Dedifferentiated amniotic fluid mesenchymal stem cell (primary cell): ENCODE results near the gene APOBEC4.
"Not testable (repeated sequence)": the region's sequence is repeated elsewhere in the genome, so short reads cannot be mapped to it uniquely, and the experiment has no call there.

Experiments
- DNase-seq: peaks from one replicate; pipeline ENCODE4 v3.0.0-alpha.2; 2016; ENCODE audit errors: extremely low spot score

The APOBEC4 gene

GRCh38 chr1:183633676-183634343, 19.3 kb downstream of the APOBEC4 start:
- peak; percentile 79 for DNase-seq

GRCh38 chr1:183632964-183633363, 20.2 kb downstream of the APOBEC4 start:
- no peak for DNase-seq

- DNase-seq, result peak; percentile 70
Measured at GRCh38 chr1:183632114-183632513, 21.0 kb downstream of the APOBEC4 start.

DNA sequence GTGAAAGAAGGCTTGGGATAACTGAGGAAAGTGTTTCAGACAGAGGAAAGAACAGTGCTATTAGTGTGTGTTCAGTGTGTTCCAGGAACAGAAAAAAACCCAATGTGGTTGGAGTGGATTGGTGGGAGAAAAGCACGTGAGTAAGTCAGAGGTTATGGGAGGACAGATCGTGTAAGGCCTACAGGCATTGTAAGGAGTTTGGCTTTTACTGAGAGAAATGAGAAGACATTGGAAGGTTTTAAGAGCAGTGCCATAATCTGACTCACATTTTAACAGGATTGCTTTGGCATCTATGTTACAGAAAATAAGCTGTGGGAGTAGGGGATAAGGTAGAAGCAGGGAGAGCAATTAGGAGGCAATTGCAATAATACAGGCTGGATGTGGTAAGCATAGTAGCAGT, 22.4 kb downstream of the APOBEC4 start:
- peak; percentile 22 for DNase-seq

DNA sequence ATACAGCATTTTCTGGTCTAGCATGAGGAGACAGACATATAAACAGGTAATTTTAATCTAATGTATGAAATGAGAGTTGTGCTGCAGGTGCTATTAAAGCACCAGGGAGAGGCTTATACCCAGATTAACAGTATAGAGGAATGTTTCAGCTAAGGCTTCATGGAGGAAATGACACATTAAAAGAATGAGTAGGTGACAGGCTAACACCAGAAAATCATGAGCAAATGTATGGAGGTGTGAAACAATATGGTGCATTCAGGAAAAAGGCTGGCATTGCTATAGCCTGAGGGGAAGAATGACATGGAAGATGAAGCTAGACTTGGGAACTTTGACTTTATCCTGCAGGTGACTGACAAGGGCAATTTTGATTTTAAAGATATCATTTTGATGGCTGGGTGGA, 24.6 kb downstream of the APOBEC4 start:
- DNase-seq, result no peak

DNA sequence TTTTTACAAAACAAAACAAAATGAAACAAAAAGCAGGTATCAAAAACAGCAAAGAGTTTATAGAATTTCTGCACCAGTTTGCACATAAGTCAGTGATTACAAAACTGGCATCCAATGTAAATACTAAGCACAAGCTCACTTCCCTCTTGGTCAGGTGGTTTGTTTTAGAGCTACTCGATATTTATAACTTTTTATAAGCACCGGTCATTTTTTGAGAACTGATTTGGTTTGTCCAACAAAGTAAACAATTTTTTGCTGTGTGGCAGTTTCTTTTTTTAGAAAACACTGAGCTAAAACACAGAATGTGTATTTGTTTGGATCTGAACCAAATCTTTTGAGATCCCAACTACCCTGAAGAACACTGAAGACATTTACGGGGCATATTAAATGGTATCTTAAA, 26.9 kb downstream of the APOBEC4 start:
- DNase-seq, result not testable (repeated sequence)

DNA sequence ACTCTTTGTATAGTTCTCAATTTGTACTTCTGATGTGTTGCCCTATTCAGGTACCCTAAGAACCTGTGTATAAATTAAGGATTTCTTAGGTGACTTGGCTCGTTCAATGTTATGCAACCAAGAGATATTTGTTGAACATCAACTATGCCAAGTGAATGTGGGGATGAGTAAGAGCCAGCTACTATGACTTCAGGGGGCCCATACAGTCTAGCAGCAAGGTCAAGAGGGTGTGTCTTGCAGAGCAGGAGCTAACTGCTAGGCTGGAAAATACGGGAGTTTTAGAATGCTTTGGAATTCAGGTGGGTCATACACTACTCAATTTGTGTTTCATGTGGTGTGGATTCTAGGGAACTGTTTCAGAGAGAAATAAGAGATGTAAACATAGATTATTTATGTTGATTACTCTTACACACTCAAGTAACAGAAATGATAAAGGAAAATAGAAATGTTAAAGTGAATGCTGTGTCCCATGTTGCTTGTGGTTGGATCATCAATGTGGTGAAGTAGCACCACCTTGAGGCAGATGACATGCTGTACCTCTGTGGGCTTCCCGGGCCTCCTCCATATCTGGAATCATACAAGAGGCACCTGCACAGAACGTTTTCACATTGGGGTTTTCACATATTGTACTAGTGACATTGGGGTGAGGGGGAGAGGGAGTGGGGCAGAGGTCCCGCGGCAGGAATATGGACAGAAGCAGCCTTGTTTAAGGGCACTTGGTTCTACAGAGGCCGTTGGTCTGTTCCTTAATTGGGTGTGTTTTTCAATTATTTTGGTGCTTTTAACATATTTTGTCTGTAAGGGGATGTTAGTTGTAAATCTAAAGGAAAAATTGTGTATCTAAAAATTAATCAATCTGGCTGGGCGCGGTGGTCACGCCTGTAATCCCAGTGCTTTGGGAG, 30.0 kb downstream of the APOBEC4 start:
- peak; percentile 57 for DNase-seq

GRCh38 chr1:183622013-183622412, 31.1 kb downstream of the APOBEC4 start:
- DNase-seq, result no peak

GRCh38 chr1:183620311-183620710, 32.8 kb downstream of the APOBEC4 start:
- no peak for DNase-seq

DNA sequence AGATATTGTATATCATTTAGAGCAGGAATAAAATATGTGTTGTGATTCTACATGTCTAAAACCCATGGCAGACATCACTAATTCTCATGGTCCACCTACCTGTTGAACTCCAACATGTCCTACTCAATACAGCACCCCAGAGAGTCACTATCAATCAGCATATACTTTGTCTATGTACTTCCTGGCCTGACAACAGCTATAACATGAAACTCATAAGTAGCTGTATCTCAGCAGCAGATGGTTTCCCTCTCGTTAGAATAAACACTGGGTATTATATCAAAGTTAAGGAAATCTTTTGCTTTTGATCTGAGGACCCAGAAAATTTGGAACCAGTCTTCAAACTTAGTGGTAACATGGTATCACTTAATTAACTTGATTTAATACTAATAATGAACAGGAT, 33.3 kb downstream of the APOBEC4 start:
- DNase-seq, result no peak

DNA sequence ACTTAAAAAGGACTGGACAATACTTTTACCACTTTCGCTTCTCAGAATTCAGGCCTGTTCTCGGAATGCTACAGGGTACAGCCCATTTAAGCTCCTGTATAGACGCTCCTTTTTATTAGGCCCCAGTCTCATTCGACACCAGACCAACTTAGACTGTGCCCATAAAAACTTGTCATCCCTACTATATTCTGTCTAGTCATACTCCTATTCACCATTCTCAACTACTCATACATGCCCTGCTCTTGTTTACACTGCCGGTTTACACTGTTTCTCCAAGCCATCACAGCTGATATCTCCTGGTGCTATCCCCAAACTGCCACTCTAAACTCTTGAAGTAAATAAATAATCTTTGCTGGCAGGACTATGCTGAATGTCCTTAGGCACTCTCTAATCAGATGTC, 34.9 kb downstream of the APOBEC4 start:
- DNase-seq, result not testable (repeated sequence)

DNA sequence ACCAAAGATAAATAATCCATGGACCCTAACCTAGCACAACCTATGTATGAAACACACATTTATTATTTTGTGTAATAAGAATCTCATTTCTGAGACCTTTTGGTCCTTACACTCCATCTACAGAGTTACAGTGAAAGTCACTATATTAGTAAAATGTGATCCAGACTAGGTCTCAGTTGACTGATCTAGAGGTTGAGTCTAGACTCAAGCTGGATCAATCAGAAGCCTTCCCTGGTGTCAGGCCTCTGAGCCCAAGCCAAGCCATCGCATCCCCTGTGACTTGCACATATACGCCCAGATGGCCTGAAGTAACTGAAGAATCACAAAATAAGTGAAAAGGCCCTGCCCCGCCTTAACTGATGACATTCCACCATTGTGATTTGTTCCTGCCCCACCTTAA, 40.1 kb downstream of the APOBEC4 start:
- not testable (repeated sequence) for DNase-seq

DNA sequence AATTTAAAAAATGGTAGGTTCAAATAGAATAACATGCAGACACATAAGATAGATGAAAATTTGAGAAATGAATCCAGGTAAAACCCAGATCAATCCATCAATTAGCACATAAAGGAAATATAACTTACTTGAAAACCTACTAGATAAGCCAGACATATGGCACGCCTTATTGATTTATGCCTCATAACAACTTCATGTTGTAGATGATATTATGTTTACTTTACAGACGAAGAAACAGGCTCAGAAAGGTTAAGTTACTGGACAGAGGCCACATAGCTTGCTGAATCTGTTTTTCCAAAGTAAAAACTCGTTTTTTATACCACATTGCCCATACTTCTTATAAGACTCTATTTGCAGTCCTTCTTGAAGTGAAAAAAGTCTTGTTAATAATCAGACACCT, 40.7 kb downstream of the APOBEC4 start:
- no peak for DNase-seq

DNA sequence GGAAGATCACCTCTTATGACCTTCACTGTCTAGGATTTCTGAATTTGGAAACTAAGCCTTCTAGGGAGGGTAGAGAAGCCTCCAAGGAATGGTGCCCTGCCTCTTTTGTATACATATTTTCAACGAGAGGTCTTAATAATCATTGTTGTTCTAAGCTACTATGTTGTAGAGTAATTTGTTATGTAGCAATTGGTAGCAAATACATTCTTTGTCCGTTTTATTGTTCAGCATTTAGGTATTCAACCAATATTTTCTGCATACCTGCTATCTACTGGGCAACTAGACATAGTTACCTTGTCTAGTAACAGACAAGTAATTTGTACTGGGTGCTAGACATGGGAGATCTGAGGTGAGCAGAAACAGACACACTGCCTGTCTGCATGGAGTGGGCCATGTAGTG, 42.1 kb downstream of the APOBEC4 start:
- no peak for DNase-seq

DNA sequence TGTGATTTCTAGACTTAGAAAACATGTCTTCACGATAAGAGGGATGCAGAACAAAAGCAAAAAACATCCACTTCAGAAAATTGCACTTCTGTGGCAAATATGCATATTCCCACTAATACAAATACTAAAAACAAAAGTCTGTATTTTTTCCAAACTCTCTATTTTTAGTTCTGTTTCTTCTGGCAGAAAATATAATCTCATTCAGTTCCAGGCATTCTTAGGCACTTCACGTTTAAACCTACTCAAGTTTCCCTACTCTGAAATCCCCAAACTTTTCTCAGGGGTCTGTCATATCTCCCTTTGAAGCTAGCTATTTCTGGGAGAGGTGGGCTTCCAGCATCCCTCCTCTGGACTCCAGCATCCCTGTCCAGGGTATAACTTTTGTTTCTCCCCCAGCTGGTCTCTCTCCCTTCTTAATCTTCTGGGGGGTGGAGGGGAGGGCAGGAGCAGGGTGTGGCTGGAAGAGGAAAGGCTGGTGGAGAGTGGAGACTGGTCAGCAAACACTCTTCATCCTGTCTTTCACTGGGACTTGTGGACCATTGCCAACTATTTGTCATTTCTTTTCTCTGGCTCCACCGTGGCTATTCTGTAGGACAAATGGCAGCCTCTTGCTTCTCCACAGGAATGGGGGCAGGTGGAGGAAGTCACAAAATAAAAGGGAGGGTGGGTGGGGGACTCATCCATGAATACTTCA, 43.2 kb downstream of the APOBEC4 start:
- peak; percentile 67 for DNase-seq

DNA sequence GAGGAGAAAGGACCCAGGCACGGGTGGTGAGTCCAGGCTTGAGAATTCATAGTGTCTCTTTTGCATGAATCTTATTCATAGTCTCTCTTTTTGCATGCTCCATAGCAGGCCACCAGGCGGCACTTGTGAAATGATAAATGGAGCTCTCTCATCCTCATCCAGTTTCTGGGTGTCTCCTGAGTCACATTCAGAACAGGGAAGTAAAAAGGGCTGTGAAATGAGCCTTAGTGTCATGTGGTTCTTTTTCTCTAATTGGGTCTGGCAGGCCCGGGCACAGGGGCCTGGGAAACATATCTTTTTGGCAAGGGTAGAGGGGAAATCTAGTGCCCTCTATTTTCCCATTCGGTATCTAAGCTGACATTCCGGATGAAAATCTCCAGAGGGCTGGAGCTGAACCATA, 43.8 kb downstream of the APOBEC4 start:
- DNase-seq, result peak; percentile 88

- no peak for DNase-seq
Measured at GRCh38 chr1:183607322-183607980, 45.7 kb downstream of the APOBEC4 start.

DNA sequence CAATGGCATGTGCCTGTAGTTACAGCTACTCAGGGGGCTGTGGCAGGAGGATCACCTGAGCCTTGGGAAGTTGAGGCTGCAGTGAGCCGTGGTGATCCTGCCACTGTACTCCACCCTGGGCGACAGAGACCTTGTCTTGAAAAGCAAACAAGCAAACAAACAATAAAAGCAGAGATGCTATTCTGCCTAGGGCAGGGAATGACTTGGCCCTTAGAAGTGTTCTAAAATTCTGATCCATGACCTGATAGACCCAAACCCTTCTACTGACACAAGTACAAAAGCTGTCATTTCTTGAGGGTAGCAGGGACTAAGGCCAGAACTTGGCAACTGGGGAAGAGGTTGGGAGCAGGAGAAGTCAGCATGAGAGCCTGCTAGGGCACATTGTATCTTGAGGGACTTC, 47.2 kb downstream of the APOBEC4 start:
- DNase-seq, result no peak

DNA sequence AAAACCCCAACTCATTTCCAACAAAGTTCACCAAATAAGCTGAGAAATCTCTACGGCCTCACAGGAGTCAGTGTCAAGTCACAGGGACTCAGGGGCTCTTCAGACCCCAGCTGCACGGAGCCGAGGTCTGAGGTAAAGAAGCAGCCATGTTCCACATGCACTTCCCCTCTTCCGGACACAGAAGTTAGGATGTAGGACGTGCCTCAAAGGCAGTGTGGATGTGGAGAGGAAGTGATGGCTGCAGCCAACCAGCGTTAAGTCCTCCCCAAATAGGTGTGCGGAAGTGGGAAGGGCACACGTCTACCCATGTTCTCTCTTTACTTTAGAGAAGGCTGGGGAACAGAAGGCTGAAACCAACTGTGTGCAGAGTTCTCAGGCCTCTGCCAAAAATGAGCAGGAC, 48.3 kb downstream of the APOBEC4 start:
- DNase-seq, result no peak

DNA sequence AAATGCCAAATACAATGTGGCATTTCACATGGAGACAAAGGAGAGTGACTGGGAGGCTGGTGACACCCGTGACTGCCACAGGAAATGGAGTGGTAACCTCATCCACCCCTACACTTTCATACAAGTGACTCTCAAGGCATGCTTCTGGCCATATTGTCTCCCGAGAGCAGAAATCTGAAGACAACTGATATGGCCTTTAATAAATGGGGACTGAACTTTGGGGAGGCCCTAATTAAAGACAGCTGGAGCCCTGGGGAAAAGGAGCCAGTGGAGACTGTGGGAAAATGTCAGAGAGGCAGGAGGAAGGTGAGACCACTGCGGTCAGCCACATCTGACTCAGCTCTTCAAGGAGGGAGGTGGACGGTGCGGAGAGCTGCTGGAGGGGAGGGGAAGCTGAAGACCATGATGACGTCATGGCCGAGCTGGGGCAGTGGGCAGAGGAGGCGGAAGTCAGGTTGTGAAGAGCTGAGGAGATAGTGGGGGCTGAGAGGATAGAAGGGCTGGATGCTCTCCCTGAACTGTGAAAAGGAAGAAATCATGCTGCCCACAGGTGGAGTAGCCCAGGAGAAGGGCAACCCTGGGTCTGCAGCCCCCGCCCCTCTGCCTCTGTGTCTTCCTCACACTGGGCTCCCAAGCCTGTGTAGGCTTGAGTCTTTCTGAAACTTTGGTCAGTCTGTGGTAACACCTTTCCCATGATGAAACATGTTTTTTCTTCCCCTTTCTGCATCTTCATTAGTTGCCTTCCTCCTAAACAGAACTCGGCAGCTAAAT, 48.9 kb downstream of the APOBEC4 start:
- no peak for DNase-seq

- DNase-seq, result no peak
Measured at GRCh38 chr1:183602510-183602909, 50.6 kb downstream of the APOBEC4 start.
